Ureter (tissue), 1 donor: ENCODE data around the gene MOCS3. TPM values are rescaled to one million over a fixed set of nuclear protein-coding genes. Genes with fewer than 3 reads are reported as not detected.
"Not testable (repeated sequence)": the region's sequence is repeated elsewhere in the genome, so short reads cannot be mapped to it uniquely, and the experiment has no call there.

ENCODE experiments used
- DNase-seq: peaks from one replicate; pipeline ENCODE4 v3.0.0-alpha.2; 2020; ENCODE audit warnings: low spot score
- total RNA-seq: library from RNA; stranded (reverse); gene quantifications from one replicate; pipeline ENCODE4 v1.2.4, GENCODE V29; 2023
- donor health status: DM: yes; HTN: yes; CAD: no.

The MOCS3 gene
- total RNA-seq, 1 donor from 2014 or later, result 6.5 TPM

GRCh38 chr20:50932016-50932485 is 26.6 kb upstream of the MOCS3 start:
- DNase-seq, result no peak

DNA sequence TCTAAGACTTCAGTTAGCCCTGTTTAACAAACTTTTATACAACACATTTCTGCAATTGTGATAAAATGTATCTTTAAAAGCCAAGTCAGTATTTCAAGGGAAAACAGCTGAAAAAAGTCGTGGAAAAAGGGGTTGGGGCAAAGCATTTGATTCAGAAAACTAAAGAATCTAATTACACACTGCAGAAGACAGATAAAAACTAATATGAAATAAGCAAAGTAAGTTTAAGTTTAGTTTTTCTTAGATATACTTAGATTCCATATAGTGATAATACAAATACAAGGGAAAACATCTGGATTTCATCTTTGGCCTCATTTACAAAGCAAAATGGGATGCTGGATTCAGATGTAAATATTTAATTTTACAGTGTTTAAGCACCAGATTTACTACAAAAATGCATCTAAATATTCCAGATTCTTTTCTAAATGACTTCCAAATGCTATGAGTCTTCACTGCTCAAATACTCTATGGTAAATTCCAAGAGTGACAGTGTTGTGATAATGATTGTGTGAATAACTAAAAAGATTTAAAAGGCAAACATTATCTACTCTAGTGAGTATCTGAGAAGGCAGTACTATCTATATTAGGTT is 25.8 kb upstream of the MOCS3 start:
- DNase-seq, result no peak

DNA sequence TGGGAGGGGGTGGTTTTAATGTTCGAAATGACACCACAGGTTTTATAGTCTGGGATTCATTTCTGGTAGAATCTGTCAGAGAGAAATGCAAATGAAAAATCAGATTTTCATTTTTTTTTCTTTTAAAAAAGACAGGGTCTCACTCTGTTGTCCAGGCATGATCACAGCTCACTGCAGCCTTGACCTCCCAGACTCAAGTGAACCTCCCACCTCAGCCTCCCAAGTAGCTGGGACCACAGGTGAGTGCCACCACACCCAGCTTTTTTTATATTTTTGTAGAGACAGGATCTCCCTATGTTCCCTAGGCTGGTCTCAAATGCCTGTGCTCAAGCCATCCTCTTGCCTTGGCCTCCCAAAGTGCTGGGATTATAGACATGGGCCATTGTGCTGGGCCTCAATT is 25.0 kb upstream of the MOCS3 start:
- no peak for DNase-seq

DNA sequence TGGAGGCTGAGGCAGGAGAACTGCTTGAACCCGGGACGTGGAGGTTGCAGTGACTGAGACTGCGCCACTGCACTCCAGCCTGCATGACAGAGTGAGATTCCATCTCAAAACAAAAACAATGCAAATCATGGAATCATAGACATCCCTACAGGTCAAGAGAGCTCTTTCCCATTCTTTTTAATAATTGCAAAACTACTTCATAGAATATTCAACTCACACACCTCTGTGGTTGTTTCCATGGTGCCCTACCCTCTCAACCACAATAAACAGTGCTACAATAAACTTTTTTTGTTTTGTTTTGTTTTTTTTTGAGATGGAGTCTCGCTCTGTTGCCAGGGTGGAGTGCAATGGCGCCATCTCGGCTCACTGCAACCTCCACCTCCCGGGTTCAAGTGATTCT is 15.5 kb upstream of the MOCS3 start:
- DNase-seq, result no peak

DNA sequence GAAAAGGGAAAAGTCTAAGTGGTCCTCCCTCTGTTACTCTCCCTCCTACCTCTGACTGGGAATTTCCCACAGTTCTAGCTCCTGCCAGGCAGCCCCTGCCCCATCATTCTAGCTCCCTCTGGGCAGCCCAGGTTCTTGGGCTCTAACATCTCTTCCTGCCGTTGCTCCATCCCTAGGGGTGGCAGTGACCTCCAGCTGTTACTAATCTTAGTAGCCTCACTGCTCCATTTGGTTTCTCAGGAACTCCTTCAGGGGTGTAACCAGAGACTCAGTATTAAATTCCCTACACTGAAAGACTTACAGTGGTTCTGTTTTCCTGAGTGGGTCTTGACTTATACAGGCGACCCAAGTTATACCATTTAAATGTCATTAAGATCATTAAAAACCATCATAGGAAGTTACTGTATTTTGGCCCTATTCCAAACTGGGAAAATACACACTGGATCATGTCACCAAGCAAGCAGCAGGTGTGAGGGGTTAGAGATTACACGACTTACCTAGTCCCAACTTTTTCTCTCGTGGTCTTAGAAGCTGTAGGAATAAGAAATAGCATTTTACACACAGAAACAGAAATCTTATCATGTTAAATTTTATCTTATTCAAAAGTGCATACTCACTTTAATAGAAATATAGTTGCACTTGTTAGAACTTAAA is 10.4 kb upstream of the MOCS3 start:
- DNase-seq, result no peak

DNA sequence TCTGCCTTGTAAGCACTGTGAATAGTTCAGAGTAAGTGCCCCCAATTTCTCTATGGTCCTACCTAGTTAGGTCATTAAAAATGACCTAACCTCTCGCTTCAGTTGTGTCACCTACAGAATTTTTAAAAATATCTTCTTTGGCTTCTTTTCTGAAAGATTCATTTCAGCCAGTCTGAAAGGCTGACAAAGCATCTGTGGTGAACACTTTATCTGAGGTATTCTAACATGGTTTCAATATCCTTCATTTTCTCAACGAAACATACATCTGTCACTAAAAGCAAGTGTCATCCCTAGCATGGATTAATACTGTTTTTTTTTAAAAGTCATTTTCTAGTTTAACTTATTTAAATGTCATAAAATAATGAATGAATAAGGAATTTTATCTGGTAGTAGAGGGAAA is 5.4 kb upstream of the MOCS3 start:
- no peak for DNase-seq

- DNase-seq, result no peak
These were observed 4.8 kb upstream of the MOCS3 start for GRCh38 chr20:50953821-50954220.

DNA sequence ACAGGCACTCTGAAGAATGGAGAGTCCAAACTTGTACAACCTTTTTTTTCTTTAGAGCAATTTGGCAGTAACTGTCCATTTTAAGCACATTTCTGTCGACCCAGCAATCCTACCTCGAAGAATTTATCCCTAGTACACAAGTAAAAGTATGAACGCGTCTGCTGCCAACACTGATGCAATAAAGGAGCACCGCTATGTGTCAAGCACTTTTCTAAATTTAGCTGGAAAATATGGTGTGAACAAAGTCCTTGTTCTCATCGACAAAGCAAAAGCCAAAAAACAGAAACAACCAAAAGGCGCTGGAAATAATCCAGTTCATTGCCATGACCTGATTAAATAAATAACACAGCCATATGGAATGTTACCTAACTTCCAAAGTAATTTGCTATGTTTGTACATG is 1.3 kb upstream of the MOCS3 start:
- no peak for DNase-seq

DNA sequence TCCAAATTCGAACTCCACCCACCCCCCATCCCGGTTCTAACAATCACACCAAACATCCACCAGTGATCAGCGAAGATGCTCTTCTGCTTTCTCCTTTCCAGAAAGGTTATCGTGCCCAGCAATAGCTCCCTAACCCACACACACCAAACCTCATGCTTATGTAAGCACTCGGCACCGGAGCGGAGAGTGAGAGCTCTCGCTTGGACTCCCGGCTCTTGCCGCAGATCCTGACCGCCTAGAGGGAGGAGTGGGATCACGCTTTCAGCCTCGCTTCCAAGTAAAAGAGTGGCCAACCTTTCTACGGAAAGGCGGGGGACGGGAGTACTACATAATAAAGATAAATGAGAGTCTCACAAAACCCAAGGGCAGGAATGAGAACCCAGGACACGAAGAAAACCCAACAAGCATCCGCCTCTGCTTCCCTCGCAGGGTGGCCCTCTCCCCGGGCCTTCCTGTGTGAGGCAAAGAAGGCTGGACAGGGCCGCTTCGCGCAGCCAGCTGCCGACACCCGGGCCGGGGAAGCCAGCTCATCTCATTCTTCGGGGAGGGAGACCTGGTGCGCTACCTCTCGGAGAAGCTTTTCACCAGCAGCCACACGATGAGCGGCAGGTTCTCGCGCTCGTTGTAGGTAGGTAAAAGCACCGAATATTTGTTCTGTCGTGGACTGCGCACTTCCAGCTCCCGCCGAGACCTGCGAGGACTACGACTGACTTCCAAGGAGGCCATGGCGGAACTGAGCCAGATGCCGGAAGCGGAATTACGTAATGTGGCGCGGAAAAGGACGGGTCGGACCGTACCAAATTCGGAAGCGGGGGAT is 612 bp upstream of the MOCS3 start, which contains the start of gene DPM1:
Gene DPM1 (minus strand): TSS at position 735 of the 817 bp plus-strand sequence. CDS start 9 bp downstream, at position 726.
- peak; percentile 91 for DNase-seq

DNA sequence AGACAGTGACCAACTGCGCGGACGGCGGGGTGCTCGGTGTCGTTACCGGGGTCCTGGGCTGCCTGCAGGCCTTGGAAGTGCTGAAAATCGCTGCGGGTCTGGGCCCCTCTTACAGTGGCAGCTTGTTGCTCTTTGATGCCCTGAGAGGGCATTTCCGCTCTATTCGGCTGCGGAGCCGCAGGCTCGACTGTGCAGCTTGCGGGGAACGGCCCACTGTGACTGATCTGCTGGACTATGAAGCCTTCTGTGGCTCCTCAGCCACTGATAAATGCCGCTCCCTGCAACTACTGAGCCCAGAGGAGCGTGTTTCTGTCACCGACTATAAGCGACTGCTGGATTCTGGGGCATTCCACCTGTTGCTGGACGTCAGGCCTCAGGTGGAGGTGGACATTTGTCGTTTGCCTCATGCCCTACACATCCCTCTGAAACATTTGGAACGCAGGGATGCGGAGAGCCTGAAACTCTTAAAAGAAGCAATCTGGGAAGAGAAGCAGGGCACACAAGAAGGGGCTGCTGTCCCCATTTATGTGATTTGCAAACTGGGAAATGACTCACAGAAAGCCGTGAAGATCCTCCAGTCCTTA is 1.0 kb downstream of the MOCS3 start:
- no peak for DNase-seq

- no peak for DNase-seq
These were observed 9.0 kb downstream of the MOCS3 start for GRCh38 chr20:50967586-50967985.

GRCh38 chr20:50968289-50968688 is 9.7 kb downstream of the MOCS3 start:
- DNase-seq, result no peak

GRCh38 chr20:50969435-50969834 is 10.8 kb downstream of the MOCS3 start:
- DNase-seq, result no peak

DNA sequence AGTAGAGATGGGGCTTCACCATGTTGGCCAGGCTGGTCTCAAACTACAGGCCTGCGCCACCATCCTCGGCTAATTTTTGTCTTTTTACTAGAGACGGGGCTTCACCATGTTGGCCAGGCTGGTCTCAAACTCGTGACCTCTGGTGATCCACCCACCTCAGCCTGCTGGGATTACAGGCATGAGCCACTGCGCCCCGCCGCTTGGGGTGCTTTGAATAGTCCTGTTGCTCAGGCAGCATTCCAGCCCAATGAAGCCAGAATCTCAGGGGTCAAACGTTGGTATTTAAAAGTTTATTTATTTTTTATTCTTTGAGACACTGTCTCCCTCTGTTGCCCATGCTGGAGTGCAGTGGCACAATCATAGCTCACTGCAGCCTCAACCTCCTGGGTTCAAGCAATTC is 11.3 kb downstream of the MOCS3 start:
- DNase-seq, result no peak

GRCh38 chr20:50975701-50976330 is 17.2 kb downstream of the MOCS3 start:
- DNase-seq, result no peak

DNA sequence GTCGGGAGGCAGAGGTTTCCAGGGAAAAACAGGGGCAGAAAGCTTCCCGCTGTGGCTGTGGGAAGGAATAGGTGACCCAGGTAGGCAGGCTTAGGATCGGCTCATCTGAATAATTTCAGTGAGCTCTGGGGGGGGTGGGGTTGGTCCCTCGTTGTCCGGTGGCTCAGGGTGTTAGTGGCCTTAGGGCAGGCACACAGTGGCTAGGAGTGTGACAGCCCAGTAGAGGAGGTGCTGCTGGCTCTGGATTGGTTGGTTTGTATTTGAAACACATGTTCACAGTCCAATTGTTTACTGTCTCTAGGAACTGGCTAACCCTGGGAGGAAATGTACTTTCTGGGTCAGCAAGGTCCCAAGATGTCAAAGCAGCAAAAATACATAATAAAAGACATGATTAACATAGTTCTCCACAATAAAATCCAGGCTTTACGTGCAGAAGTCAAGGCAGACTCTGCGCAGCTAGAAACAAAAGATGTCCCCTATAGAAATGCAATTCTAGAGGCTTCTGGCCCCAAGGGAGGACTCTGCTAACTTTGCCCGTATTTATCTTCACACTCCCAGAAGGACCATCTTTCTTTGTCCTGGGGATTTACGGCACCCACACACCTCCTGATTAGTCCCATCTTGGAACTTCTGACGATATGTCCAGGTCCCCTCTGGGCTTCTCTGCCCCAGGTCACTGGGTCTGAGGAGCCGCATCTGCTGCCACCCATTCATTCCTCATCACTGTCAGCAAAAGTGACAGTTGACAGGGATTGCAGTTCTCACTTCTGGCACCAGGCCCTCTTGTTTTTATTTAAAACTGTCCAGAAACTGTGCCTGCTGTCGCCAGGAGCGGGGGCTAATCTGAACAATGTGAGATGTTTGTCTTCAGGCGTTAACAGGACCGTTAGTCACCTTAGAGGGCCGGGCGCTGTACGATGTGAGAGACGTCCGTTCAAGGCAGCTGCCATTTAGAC is 18.7 kb downstream of the MOCS3 start:
- no peak for DNase-seq

DNA sequence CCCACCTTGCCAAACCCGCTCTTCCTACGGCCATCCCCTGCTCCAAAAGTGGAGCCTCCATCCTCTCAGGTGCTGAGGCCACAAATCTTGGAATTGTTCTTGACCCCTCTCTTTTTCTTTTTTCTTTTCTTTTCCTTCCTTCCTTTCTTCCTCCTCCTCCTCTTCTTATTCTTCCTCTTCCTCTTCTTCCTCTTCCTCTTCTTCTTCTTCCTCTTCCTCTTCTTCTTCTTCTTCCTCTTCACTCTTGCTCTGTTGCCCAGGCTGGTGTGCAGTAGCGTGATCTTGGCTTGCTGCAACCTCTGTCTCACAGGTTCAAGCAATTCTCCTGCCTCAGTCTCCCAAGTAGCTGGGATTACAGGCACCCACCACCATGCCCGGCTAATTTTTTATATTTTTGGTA is 19.9 kb downstream of the MOCS3 start:
- not testable (repeated sequence) for DNase-seq

GRCh38 chr20:50980071-50980681 is 21.6 kb downstream of the MOCS3 start:
- DNase-seq, result no peak

DNA sequence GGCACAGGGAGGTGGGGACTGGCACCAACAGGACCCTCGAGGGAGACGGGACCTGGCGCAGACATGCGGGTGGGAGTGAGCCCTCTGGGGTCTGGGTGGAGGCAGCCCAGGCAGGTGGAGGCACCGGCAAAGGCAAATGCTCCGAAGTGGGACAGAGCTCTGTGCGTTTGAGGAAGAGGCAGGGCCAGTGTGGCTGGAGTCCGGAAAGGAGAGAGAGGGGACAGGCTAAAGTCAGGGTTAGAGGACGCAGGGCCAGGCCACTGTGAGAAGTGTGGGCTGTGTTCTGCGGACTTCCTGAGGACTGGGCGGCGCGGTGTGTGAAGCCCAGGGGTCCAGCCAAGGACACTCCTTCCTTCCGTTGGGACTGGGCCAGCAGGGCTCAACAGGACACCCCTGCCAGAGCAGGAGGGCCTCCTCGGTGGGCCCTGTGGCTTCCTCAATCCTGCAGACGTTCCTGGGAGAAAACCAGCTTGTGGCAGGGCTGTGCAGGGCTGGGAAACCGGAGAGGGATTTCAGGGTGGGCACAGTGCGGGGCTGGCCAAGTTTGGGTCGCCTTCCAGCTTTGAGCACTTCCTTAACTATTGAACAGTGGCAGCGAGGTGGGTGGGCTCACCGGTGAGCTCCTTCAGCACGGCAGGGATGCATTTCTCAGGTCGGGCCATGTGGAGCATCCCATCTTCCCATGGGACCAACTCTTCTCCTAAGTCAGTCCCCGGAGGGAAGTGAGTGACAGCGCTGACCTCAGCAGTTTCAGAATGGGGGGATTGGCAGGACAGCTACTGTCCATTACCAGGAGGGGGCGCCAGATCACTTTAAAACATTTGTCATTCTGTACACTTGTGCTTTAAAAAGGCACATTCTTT is 22.5 kb downstream of the MOCS3 start:
- no peak for DNase-seq
